C4-2B (cell line): Measurements from ENCODE around the gene ANGPTL5.

Experiments used
- ZFX ChIP-seq: fragments of 450-650 bp; IDR thresholded peaks from 2 replicates; pipeline ENCODE4 v1.6.1; 2017
- TF ChIP-seq, protein P1 (sequence below): fragments of 450-650 bp; conservative IDR thresholded peaks from 2 replicates; pipeline ENCODE4 v1.5.1; 2017; ENCODE audit warnings: mild to moderate bottlenecking

DNA sequence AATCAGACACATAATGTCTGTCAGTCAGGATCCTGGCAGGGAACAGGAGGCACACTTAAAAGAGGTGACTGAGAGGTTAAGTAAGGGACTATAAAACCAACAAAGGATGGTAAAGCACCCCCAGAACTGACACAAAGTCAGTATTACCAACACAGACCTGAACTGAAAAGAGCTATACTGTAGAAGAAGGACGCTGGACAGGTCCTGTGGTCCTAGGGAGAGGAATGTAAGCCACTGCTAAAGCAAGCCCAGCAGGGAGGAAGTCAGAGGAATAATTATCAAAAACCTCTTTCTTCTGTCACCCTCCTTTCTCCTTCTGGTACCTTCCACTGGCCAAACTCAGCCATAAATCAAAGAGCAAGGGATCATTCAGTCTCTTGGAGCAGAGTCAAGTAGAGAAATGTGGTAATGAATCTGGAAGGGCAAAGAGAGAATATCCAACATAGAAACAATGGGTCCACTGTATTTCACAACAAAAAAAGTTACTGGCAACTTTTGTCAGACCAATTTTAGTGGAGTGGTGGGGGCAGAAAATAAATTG lies 33.4 kb upstream of the ANGPTL5 start:
- TF ChIP-seq, protein P1, sequence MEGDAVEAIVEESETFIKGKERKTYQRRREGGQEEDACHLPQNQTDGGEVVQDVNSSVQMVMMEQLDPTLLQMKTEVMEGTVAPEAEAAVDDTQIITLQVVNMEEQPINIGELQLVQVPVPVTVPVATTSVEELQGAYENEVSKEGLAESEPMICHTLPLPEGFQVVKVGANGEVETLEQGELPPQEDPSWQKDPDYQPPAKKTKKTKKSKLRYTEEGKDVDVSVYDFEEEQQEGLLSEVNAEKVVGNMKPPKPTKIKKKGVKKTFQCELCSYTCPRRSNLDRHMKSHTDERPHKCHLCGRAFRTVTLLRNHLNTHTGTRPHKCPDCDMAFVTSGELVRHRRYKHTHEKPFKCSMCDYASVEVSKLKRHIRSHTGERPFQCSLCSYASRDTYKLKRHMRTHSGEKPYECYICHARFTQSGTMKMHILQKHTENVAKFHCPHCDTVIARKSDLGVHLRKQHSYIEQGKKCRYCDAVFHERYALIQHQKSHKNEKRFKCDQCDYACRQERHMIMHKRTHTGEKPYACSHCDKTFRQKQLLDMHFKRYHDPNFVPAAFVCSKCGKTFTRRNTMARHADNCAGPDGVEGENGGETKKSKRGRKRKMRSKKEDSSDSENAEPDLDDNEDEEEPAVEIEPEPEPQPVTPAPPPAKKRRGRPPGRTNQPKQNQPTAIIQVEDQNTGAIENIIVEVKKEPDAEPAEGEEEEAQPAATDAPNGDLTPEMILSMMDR: no peak
- no peak for TF ChIP-seq ZFX
